GM18508 (cell line): ENCODE data around the gene THSD1.
"Not testable (repeated sequence)": the region's sequence is repeated elsewhere in the genome, so short reads cannot be mapped to it uniquely, and the experiment has no call there.

Source experiments
- ATAC-seq: cut with Tn5 transposase; IDR thresholded peaks from one replicate; pipeline ENCODE4 v1.9.1; 2021; ENCODE audit warnings: moderate number of reproducible peaks; ENCODE audit not compliant: insufficient read depth, unreplicated experiment

The THSD1 gene

DNA sequence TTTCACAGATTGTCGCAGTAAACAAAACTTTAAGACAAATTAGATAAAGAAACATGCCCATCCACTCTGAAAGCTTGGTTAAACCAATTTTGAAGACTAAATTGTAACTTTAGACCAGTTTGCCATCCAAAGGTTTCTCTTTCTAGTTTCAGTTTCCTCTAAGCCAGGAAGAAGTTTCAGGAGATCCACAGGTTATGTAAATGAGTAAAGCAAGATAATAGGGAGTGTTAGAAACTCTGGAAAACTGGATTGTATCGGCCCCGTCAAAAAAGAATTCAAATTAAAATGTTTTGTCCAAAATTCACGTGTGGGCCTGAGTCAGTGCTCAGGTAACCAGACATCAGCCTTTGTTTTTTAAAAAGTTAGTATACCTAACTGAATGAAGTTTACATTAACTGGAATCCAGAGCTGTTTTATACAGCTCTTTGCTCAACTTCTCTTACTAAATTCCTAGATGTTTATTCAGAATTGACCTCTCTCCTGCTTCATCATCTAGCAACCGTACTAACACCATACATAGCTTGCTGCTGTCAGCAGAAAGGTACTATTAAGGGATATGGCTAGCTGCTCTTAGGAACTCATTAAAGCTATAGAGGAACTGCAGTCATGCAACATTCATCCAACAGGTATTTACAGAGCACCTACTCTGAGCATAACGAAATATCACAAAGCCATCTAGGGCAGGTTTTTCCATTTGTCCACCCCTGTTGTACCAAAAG, 43.6 kb downstream of the THSD1 start:
- not testable (repeated sequence) for ATAC-seq

DNA sequence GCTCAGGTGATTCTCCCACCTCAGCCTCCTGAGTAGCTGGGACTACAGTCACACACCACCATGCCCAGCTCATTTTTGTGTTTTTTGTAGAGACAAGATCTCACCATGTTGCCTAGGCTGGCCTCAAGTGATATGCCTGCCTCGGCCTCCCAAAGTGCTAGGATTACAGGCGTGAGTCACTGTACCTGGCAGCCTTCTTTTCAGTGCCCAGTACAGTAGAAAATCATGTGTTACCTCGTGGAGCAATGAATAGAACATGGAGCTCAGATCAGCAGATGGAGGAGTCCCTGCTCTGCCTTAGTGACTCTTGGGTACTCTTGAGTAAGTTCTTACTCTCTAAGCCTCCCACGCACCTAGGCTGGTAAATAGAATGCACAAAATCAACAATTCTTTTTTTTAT, 44.7 kb downstream of the THSD1 start:
- no peak for ATAC-seq

DNA sequence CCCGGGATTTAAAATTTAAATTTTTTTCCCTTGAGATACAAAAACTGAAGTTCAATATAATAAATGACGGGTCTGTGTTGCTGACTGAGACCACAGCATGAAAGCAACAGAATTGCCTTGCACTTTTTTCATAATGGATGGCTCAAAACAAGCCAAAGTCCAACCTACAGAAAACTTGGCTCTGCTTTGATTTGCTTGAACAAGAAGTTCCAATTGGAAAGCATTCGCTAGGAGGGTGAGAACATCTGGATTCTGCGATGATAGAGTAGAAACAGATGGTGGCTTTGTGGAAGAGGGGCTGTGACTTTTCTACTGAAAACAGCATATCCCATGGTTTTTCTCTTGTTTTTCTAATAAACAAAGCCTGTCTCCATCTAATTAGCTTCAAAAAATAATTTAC, 46.4 kb downstream of the THSD1 start:
- ATAC-seq = no peak

DNA sequence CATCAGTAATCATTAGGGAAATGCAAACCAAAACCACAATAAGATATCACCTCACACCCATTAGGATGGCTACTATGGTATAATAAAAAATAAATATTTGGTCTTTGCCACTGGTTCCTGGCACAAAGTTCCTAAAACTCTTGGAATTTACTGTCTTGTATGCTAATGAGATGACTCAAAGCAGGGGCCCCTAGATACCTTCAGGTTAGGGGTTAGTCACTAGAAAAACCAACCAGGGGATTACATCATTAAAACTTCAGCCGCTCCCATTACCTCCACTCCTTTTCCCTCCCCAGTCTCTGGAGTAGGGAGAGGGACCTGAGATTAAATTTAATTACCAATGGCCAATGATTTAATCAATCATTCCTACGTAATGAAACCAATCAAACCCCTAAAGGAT, 49.6 kb downstream of the THSD1 start:
- ATAC-seq = no peak

DNA sequence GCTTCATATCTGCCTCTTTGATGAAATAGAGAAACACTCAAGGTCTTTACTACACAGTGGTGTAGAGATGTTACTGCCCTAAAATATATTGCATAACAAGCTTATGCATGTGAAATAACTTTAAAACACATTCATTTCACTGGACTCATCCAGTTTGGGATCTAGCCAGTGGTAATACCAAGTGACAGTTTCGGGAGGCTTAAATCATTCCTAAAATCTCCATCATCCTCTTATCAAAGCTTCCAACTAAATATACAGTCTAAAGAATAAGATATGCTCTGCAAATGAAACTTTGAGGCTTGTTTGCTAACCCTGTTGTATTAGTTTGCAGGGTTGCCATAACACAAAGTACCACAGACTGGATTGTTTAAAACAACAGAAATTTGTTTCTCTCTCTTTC, 52.8 kb downstream of the THSD1 start:
- ATAC-seq = no peak

DNA sequence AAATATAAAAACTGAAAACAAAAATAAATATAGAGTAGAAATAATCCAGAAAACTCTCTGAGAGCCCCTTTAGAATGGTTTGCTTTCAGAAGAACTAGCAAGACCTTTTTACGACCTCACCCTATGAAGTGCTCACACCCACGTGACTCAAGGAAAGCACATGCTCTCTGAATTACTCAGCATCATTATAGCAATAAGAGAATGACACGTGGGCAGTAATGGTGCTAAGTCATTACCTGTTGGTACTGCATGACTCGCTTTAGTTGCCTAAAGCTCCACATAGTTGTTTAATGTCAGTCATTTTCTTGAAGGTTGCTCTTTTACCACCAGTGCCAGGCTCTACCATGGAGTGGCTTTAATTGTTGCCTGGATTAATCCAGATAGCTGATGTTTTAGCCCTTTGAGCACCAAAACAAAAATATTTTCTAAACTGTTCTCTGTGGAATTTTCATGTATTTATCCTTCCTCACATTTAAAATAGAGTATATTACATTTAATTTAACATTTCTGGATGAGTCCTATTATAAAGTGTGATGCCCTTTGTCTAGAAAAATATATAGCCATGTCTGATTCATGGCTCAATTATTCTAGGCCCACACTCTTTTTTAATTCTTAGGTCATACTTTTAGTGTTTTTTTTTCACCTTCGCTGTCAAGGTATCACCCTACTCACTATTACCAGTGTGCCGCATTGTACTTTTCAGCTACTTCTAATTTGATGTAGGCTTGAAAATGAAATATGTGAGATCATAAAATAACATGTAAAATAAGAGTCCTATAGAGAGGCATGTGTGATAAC, 56.8 kb downstream of the THSD1 start:
- ATAC-seq = no peak

DNA sequence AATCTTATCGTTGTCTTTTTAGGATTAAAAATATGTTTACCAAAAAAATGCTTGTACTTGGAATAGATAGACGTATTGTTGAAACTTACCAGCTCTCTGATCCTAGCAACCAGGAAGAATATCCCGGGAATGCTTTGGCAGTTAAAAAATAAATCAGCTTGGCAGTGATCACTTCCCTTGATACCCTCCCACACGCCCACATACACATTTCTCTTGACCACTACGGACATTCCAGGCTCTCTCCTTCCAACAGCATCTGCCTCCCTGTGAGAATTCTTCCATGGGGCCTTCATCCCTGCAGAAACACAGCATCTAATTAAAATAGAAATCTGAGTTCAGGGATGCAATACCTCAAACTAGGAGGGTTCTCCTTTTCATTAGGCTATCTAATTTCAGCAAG, 57.9 kb downstream of the THSD1 start:
- no peak for ATAC-seq

DNA sequence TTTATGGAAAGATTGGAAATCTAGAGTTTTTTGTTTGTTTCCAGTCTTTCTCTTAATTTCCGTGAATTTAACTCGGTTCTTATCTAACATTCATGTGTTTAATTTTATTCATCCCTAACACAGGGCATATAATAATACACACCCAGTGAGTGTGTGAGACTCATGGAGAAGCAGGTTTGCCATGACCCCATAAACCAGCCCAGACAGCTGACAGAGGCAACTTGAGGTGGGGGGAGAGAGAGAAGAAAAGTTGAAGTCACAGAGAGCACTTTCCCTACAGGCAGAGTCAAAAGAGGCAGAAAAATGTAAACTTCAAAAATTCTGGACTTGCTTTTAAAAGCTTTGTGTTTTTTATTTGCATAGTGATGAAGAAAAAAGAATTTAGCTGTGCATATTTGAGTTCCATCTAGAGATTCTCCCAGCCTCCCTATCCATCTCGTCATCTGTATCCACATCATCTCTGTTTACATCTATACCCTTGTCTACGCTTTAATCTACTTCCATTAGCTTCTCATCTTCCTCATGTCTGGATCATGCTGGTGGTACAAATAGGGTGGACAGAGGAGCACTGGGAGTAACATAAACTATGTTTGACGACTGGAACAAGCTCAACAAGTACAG, 60.2 kb downstream of the THSD1 start:
- ATAC-seq = no peak

DNA sequence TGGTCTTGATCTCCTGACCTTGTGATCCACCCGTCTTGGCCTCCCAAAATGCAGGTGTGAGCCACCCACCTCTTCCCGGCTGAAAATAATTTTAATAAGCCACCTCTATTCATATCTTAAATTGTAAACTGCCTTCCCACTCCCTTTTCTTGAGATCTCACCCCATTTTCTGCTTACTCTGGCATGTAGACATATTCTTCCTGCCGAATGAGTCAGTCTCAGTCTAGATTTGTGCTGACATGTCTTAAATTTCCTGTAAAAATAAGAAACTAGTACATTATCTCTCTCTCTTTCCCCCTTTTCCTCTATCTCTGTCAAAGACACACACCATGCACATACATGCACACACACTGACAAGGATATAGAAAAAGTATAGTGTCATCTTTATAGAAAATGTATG, 60.9 kb downstream of the THSD1 start:
- ATAC-seq = no peak

DNA sequence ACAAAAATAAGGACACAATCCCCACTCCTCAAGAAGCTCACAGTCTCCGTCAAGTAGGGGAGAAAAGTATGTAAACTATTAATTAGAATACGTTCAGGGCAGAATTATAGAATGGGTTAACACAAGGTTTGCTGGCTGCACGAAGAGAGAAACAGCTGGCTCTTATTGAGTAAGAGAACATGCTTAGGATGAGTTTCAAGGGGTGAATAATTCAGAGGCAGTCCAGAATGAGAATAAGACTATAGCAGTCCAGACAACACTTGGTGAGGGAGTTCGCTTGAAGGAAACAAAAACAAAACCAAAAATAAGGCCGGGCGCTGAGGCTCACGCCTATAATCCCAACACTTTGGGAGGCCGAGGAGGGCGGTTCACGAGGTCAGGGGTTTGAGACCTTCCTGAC, 61.9 kb downstream of the THSD1 start:
- ATAC-seq = no peak

DNA sequence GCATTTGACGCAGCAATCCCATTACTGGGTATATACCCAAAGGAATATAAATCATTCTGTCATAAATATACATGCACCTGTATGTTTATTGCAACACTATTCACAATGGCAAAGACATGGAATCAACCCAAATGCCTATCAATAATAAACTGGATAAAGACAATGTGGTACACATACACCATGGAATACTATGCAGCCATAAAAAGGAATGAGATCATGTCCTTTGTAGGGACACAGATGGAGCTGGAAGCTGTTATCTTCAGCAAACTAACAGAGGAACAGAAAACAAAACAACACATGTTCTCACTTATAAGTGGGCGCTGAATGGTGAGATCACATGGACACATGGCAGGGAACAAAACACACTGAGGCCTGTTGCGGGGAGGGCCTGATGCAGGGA, 63.8 kb downstream of the THSD1 start:
- not testable (repeated sequence) for ATAC-seq

DNA sequence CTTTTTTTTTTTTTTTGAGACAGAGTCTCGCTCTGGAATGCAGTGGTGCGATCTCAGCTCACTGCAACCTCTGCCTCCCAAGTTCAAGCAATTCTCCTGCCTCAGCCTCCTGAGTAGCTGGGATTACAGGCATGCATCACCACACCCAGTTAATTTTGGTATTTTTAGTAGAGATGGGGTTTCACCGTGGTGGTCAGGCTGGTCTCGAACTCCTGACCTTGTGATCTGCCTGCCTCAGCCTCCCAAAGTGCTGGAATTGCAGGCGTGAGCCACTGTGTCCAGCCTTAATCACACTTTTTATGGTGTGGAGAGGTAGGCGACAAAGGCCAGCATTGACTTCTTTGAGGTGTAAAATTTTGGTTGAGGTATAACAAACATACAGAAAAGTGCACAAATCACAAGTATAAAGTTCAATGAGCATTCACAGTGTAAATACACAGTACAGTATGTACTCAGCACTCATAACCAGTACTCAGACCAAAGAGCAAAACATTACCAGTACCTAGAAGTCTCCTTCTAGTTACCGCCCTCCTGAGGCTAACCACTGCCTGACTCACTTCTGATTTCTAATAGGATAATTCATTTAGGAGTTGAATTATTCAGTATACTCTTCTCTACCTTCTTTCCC, 68.0 kb downstream of the THSD1 start:
- not testable (repeated sequence) for ATAC-seq

DNA sequence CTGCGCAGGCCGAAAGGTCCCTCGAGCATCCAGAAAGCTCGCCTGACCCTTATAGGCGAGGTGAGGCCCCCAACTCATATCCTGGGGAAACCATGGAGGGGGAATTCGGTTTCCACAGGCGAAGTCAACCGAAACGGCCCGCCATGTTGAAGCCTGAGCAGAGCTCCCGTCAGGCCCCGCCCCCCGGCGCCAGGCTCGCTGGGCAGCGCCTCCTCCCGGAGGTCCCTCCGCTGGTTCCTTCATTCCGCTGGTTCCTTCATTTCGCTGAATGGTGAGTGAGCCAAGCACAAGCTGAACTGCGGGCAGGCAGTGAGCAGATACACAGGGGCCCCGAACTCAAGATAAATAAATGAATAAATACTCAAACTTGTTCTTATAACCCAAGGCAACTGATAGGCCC, 71.9 kb downstream of the THSD1 start:
- not testable (repeated sequence) for ATAC-seq

DNA sequence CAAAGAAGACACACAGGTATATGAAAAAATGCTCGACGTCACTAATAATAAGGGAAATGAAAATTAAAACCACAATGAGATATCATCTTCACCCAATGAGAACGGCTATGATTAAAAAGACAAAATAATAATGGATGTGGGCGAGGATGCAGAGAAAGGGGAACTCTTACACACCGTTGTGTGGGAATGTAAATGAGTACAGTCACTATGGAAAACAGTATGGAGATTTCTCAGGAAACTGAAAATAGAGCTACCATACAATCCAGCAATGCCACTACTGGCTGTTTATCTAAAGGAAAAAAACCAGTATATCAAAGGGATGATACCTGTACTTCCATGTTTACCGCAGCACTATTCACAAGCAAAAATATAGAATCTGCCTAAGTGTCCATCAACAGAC, 74.1 kb downstream of the THSD1 start:
- not testable (repeated sequence) for ATAC-seq
